ENCODE measurements around the gene NFAM1.
A peak's percentile ranks its signal among the peaks of the same experiment; 100 is the strongest.

NFAM1 gene

DNA sequence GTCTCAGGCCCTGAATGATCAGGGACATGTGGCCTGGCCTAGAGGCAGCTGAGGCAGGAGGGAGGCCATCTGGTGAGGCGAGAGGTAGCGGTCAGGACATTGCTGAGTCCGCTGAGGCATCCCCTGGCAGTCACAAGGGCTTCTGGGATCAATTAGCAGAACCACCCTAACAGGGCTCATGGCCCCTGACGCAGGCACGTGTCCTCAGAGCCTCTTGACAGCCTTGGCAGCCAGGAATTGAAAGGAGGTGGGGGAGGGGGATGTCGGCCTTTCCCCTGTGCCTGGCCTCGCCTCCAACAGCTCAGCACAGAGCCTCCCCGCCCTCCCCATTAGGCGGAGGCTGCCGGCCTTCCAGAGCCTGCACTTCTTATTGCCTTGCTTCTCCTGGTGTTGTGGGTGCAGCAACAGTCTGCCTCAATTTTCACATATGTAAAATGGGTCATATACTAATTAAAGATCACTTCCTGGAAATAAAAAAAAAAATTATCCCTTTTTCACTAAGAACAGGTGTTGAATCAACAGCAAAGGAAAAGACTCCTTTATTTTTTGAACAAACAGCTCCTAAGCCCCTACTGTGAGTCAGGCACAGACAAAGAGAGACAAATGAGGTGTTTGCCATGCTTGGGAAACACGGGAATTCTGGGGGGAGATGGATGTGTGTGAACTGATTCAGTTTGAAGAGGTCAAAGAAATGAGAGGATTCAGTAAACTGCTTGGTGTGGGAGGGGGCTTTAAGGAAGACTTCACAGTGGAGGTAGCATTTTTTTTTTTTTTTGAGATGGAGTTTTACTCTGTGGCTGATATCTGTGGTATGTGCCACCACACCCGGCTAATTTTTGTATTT, 55.3 kb downstream of the NFAM1 start (continued):
- TF ChIP-seq ZNF670 (tag by site-specific recombination; IDR thresholded peaks at IDR 0.05; ENCODE audit: low read depth) (no peak), ZNF626 (tag by site-specific recombination; IDR thresholded peaks at IDR 0.05) (no peak), ZBTB8A (tag by site-specific recombination; IDR thresholded peaks at IDR 0.05) (peak; percentile 67), KLF1 (tag by site-specific recombination; IDR thresholded peaks at IDR 0.05) (peak; percentile 75)
- TF ChIP-seq, protein P1, sequence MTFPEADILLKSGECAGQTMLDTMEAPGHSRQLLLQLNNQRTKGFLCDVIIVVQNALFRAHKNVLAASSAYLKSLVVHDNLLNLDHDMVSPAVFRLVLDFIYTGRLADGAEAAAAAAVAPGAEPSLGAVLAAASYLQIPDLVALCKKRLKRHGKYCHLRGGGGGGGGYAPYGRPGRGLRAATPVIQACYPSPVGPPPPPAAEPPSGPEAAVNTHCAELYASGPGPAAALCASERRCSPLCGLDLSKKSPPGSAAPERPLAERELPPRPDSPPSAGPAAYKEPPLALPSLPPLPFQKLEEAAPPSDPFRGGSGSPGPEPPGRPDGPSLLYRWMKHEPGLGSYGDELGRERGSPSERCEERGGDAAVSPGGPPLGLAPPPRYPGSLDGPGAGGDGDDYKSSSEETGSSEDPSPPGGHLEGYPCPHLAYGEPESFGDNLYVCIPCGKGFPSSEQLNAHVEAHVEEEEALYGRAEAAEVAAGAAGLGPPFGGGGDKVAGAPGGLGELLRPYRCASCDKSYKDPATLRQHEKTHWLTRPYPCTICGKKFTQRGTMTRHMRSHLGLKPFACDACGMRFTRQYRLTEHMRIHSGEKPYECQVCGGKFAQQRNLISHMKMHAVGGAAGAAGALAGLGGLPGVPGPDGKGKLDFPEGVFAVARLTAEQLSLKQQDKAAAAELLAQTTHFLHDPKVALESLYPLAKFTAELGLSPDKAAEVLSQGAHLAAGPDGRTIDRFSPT (tag by site-specific recombination; IDR thresholded peaks at IDR 0.05): no peak
- TF ChIP-seq, protein P2, sequence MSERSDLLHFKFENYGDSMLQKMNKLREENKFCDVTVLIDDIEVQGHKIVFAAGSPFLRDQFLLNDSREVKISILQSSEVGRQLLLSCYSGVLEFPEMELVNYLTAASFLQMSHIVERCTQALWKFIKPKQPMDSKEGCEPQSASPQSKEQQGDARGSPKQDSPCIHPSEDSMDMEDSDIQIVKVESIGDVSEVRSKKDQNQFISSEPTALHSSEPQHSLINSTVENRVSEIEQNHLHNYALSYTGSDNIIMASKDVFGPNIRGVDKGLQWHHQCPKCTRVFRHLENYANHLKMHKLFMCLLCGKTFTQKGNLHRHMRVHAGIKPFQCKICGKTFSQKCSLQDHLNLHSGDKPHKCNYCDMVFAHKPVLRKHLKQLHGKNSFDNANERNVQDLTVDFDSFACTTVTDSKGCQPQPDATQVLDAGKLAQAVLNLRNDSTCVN (tag by site-specific recombination; optimal IDR thresholded peaks at IDR 0.05): no peak

DNA sequence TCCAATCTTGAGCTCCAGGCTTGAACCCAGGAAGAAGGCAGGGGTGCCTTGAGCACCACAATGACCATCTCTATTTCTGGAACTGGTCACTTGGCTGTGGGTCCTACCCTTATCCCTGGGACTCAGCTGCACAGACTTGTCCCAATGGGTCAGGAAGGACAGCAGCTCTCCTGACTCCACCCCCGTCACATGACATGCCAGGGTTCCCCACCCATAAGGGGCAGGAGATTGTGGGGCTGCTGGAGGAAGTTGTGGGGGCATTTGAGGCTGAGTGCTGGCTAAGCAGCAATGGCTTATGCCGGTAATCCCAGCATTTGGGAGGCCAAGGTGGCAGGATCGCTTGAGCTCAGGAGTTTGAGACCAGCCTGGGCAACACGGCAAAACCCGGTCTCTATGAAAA, 56.2 kb downstream of the NFAM1 start:
- Histone ChIP-seq H3K27ac (ENCODE audit: extremely low read depth, low read depth, low read length) (no peak overlapping the region), H3K4me3 (ENCODE audit: low read depth, low read length) (no peak overlapping the region), H3K36me3 (ENCODE audit: control insufficient read depth in 2 of 2, insufficient read depth in 1 of 2, low read length in 2 of 2) (no peaks in the 10 kb centered on the region), H3K4me1 (ENCODE audit: control insufficient read depth, insufficient read depth, low read length) (no peaks in the 10 kb centered on the region; the same call in 1 of the 2 replicates), H3K9me3 (ENCODE audit: control insufficient read depth, insufficient read depth, low read depth, low read length) (no peaks in the 10 kb centered on the region)
- TF ChIP-seq ZNF777 (tag by site-specific recombination; IDR thresholded peaks at IDR 0.05; ENCODE audit: borderline replicate concordance): no peak
- TF ChIP-seq ZNF24 (tag by site-specific recombination; IDR thresholded peaks at IDR 0.05): no peak
- no peak for TF ChIP-seq ZNF626 (tag by site-specific recombination; IDR thresholded peaks at IDR 0.05)
- TF ChIP-seq EGR2 (tag by site-specific recombination; IDR thresholded peaks at IDR 0.05; ENCODE audit: low read depth): no peak
- TF ChIP-seq ZBTB8A (tag by site-specific recombination; IDR thresholded peaks at IDR 0.05): no peak
- TF ChIP-seq ZNF555 (tag by site-specific recombination; conservative IDR thresholded peaks at IDR 0.05): no peak
- TF ChIP-seq BCL11B (tag by site-specific recombination; IDR thresholded peaks at IDR 0.05; ENCODE audit: low read depth): no peak
- TF ChIP-seq ZSCAN23 (tag by site-specific recombination; IDR thresholded peaks at IDR 0.05): no peak
- no peak for TF ChIP-seq MEIS1 (CRISPR knock-in tag; IDR thresholded peaks at IDR 0.05; ENCODE audit: borderline replicate concordance)
- TF ChIP-seq HOXC10 (CRISPR knock-in tag; IDR thresholded peaks at IDR 0.05): no peak
- TF ChIP-seq ZNF174 (tag by site-specific recombination; IDR thresholded peaks at IDR 0.05): no peak
- TF ChIP-seq TCF7L2 (IDR thresholded peaks at IDR 0.05; ENCODE audit: borderline replicate concordance, low read depth, low read length): no peak
- no peak for TF ChIP-seq ZNF175 (tag by site-specific recombination; IDR thresholded peaks at IDR 0.05)
- TF ChIP-seq ZNF76 (tag by site-specific recombination; IDR thresholded peaks at IDR 0.05; ENCODE audit: borderline replicate concordance, low read depth): no peak
- no peak for TF ChIP-seq ZNF292 (tag by site-specific recombination; IDR thresholded peaks at IDR 0.05; ENCODE audit: borderline replicate concordance, low read depth)
- no peak for TF ChIP-seq GLI2 (tag by site-specific recombination; IDR thresholded peaks at IDR 0.05; ENCODE audit: borderline replicate concordance, low read depth)
- TF ChIP-seq ZNF610 (tag by site-specific recombination; IDR thresholded peaks at IDR 0.05; ENCODE audit: borderline replicate concordance): no peak
- TF ChIP-seq ZNF121 (tag by site-specific recombination; IDR thresholded peaks at IDR 0.05): no peak
- TF ChIP-seq KLF10 (tag by site-specific recombination; IDR thresholded peaks at IDR 0.05): no peak
- CTCF ChIA-PET: interaction anchor here (0.5 to 2.4 kb wide), 5 partner anchors 61 to 97 kb away, joined by 3 to 8 read pairs (median 3); no protein-coding TSS in a partner anchor
- POLR2A ChIA-PET: interaction anchor here (0.6 to 1.3 kb wide), 2 partner anchors 62 to 419 kb away, joined by 3 to 4 read pairs; no protein-coding TSS in a partner anchor

Data from HEK293 (cell line).